CD4-positive, alpha-beta T cell (primary cell): ENCODE results near the gene NPC1L1. TPM values are rescaled to one million over a fixed set of nuclear protein-coding genes. Genes with fewer than 3 reads are reported as not detected.

Experiments used
- ATAC-seq: fragments of 200-7000 bp; cut with Tn5 transposase; one replicate; pipeline ENCODE4 v1.10.0; 2022; ENCODE audit warnings: mild to moderate bottlenecking; ENCODE audit not compliant: poor library complexity
- CTCF ChIA-PET: fragments of 350-600 bp; sonication (Branson Sonifier 250); formaldehyde crosslinking; loops from one replicate; lab custom pipeline; 2021; ENCODE audit warnings: antibody characterized with exemption, inconsistent platforms; lab: Charles Lee
- POLR2A ChIA-PET: fragments of 350-600 bp; sonication (Branson Sonifier 250); formaldehyde crosslinking; loops from one replicate; lab custom pipeline; 2021; ENCODE audit warnings: antibody characterized with exemption, inconsistent platforms; lab: Charles Lee
- DNase-seq, 14 experiments: peaks; one replicate each; pipeline ENCODE4 v3.0.0-alpha.2; 2013 to 2020; ENCODE audit warnings: mixed read lengths in 2 of 14
- H3K27ac ChIP-seq, 2 donors: one replicate each; pipeline versions ENCODE4 v1.5.1 to v1.7.0; 2013; ENCODE audit warnings: low read length in 2 of 2, low read depth in 1 of 2, mild to moderate bottlenecking in 1 of 2
- H3K27me3 ChIP-seq, 2 experiments: 1 replicate in 1 of 2; 2 replicates in 1 of 2; pipeline versions ENCODE4 v1.6.1 to v1.7.0; 2013; ENCODE audit warnings: low read length in 2 of 2, control low read depth in 1 of 2, mild to moderate bottlenecking in 1 of 2, moderate library complexity in 1 of 2; ENCODE audit not compliant: insufficient read depth in 2 of 2, control insufficient read depth in 1 of 2
- H3K36me3 ChIP-seq: one replicate; pipeline ENCODE4 v1.6.1; 2013; ENCODE audit warnings: low read length, control low read depth; ENCODE audit not compliant: insufficient read depth
- H3K4me1 ChIP-seq: one replicate; pipeline ENCODE4 v1.6.1; 2013; ENCODE audit warnings: low read length, control low read depth; ENCODE audit not compliant: insufficient read depth
- H3K4me3 ChIP-seq: one replicate; pipeline ENCODE4 v1.5.1; 2013; ENCODE audit warnings: mild to moderate bottlenecking, low read length, moderate library complexity
- H3K9me3 ChIP-seq, 2 experiments: 1 replicate in 1 of 2; 2 replicates in 1 of 2; pipeline versions ENCODE4 v1.6.1 to v1.7.0; 2013; ENCODE audit warnings: low read length in 2 of 2, mild to moderate bottlenecking in 2 of 2, control low read depth in 1 of 2, moderate library complexity in 1 of 2; ENCODE audit not compliant: control insufficient read depth in 1 of 2, insufficient read depth in 1 of 2
- H3K27ac Mint-ChIP-seq: one replicate; pipeline ENCODE4 v1.8.0; 2020; ENCODE audit warnings: mixed read lengths
- H3K27me3 Mint-ChIP-seq: one replicate; pipeline ENCODE4 v1.8.0; 2021; ENCODE audit warnings: mixed read lengths
- H3K36me3 Mint-ChIP-seq: one replicate; pipeline ENCODE4 v1.8.0; 2021; ENCODE audit warnings: low read depth, mixed read lengths
- H3K4me1 Mint-ChIP-seq: one replicate; pipeline ENCODE4 v1.8.0; 2021; ENCODE audit warnings: low read depth, mixed read lengths
- H3K4me3 Mint-ChIP-seq: one replicate; pipeline ENCODE4 v1.8.0; 2020; ENCODE audit warnings: mild to moderate bottlenecking, mixed read lengths
- H3K9me3 Mint-ChIP-seq: one replicate; pipeline ENCODE4 v1.8.0; 2020; ENCODE audit warnings: mixed read lengths
- intact Hi-C, 2 experiments: fragments of 100-400 bp; cut with DNase I in 1 of 2; cut with micrococcal nuclease in 1 of 2; formaldehyde crosslinking; loops; one replicate each; pipeline versions ENCODE4 v1.15.1 to v1.9.0; 2023 to 2025; cut with DNase I, micrococcal nuclease
- total RNA-seq, 174 experiments: library from RNA in 2 of 174; stranded (reverse) in 2 of 174; gene quantifications; one replicate each; pipeline ENCODE4 v1.2.3 and lab custom pipeline; 2021 to 2026
- TF ChIP-seq, protein P1 (sequence below): fragments of 200-600 bp; IDR thresholded peaks from one replicate; pipeline ENCODE4 v1.8.0; 2022; ENCODE audit warnings: antibody characterized with exemption, mild to moderate bottlenecking

The NPC1L1 gene
- total RNA-seq, 2 experiments from 2014 or later, result 0.08 TPM; not detected in 1

DNA sequence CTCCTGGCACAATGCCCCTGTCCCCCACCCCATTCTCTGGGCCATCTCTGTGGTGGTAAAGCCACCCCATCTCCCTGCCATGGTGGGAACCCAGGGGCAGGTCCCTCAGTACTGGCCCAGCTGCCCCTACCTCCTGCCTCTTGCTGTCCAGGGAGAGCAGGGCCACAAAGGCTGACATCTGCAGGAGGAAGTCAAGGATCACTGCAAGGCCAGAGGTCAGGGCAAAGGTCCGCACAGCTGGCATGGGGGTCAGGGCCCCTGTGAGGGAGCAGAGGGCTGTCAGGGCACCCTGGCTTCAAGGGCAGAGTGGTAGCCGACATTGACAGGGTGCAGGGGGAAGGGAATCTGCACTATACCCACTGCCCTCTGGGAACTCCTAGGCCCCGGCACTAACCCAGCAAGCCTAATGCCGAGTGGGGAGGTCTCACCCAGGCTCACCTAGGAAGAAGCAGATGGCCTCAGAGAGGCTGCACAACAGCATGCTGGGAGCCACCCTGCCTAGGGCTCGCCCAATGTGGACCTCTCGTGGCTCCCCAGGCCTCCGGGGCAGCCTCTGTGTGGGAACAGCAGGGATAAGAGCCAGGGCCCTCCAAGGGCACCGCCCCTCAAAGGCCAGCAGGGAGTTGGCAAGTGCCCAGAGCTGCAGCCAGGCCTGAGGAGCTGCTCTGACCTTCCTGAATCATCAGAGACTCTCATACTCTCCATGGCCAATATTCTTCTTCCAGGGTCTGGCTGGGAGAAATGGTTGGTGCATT is 7.7 kb downstream of the NPC1L1 start:
- intact Hi-C loops, result no loop called here
- no peaks in the 10 kb centered on the region for H3K27me3 Mint-ChIP-seq
- TF ChIP-seq, protein P1, sequence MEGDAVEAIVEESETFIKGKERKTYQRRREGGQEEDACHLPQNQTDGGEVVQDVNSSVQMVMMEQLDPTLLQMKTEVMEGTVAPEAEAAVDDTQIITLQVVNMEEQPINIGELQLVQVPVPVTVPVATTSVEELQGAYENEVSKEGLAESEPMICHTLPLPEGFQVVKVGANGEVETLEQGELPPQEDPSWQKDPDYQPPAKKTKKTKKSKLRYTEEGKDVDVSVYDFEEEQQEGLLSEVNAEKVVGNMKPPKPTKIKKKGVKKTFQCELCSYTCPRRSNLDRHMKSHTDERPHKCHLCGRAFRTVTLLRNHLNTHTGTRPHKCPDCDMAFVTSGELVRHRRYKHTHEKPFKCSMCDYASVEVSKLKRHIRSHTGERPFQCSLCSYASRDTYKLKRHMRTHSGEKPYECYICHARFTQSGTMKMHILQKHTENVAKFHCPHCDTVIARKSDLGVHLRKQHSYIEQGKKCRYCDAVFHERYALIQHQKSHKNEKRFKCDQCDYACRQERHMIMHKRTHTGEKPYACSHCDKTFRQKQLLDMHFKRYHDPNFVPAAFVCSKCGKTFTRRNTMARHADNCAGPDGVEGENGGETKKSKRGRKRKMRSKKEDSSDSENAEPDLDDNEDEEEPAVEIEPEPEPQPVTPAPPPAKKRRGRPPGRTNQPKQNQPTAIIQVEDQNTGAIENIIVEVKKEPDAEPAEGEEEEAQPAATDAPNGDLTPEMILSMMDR, result no peak
- ATAC-seq (no peak), DNase-seq (no peak)
- H3K27ac Mint-ChIP-seq, result no peak overlapping the region
- H3K36me3 ChIP-seq, result no peaks in the 10 kb centered on the region
- CTCF ChIA-PET, result no interaction called here
- no peaks in the 10 kb centered on the region for H3K9me3 Mint-ChIP-seq
- H3K27ac ChIP-seq, result no peak overlapping the region
- H3K4me1 ChIP-seq, result no peaks in the 10 kb centered on the region
- POLR2A ChIA-PET, result no interaction called here
- H3K27me3 ChIP-seq, result no peaks in the 10 kb centered on the region
- H3K4me1 Mint-ChIP-seq, result no peaks in the 10 kb centered on the region
- H3K4me3 ChIP-seq, result no peak overlapping the region
- no peaks in the 10 kb centered on the region for H3K9me3 ChIP-seq
- no peak overlapping the region for H3K4me3 Mint-ChIP-seq
- no peaks in the 10 kb centered on the region for H3K36me3 Mint-ChIP-seq

DNA sequence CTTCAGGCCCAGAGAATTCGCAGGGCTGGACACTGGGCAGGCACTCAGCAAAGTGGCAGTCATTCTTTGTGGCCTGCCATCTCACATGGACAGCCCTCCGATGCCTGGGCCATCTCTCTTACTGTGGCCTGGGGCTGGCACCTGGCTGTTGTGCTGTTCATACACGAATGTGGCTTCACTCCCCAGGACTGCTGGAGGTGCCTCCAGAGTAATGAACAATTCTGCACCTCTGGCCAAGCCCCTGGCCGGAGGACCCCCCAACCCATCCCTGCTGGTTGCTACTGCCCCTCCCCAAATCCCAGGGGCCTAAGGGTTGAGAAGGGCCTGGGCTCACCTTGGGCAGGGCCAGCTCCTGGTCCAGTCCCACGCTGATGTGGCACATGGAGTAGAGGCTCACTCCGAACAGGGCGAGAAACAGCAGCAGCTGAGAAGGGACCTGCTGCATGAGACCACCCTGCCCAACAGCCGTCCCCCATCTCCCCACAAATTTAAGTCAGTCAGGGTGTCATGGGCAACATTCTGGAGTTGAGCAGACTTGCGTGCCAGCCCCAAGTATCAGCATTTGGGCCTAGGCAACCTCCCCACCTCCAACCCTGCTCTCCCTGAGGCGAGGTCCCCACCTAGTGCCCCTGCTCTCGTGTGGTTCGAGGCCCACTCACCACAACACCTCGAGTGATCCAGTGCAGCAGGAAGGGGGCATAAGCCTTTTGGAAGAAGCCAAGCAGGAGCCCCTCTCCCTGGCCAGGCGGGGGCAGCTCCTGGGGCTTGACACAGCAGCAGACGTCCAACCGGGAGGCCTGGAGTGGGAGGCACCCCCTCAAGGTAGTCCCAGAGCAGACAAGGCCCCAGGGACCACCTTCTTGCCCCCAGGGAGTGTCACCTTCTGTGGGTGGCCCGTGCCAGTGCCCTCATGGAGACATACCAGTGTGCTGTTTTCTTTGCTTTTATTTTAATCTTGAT is 9.4 kb downstream of the NPC1L1 start:
- H3K4me1 ChIP-seq, result no peaks in the 10 kb centered on the region
- POLR2A ChIA-PET, result no interaction called here

DNA sequence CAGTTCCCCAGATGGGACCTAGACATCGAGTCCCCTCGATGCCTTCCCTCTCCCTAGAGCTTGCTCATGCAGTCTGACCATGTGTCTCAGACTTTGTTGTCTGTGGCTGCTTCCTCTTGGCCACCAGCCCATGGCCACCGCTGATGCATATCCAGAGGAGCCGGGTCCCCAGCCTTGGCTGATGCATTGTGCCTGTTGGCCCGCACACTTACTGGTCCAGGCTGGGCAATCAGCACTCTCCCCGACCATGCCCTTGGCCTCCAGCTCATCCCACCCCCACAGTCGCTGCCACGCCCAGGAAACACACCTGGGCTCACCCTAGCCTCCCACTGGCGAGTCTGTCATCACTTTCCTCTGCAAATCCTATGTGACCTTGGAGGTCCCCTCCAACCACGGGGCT is 10.1 kb downstream of the NPC1L1 start:
- Histone ChIP-seq H3K9me3 (peaks cover 0 to 13% of the 10 kb centered on the region in 2 experiments), H3K27me3 (no peaks in the 10 kb centered on the region), H3K4me1 (no peaks in the 10 kb centered on the region), H3K4me3 (no peak overlapping the region), H3K36me3 (no peaks in the 10 kb centered on the region), H3K27ac (no peak overlapping the region)
- POLR2A ChIA-PET, result no interaction called here
- TF ChIP-seq, protein P1, result no peak
- CTCF ChIA-PET, result no interaction called here
- no peak overlapping the region for H3K4me3 Mint-ChIP-seq
- H3K36me3 Mint-ChIP-seq, result no peaks in the 10 kb centered on the region
- no peaks in the 10 kb centered on the region for H3K9me3 Mint-ChIP-seq
- DNase-seq, result no peak
- H3K27ac Mint-ChIP-seq, result no peak overlapping the region
- no peaks in the 10 kb centered on the region for H3K4me1 Mint-ChIP-seq
- ATAC-seq, result no peak
- intact Hi-C loops, result no loop called here
- H3K27me3 Mint-ChIP-seq, result no peaks in the 10 kb centered on the region

More for the DNA sequence above, 9.4 kb downstream of the NPC1L1 start:
- Histone ChIP-seq H3K27ac (no peak overlapping the region), H3K36me3 (no peaks in the 10 kb centered on the region), H3K4me3 (no peak overlapping the region), H3K9me3 (peaks cover 0 to 6% of the 10 kb centered on the region in 2 experiments), H3K27me3 (no peaks in the 10 kb centered on the region)
- ATAC-seq (no peak), DNase-seq (no peak)
- no peak overlapping the region for H3K4me3 Mint-ChIP-seq
- CTCF ChIA-PET, result no interaction called here
- TF ChIP-seq, protein P1, result no peak
- intact Hi-C loops, result no loop called here
- no peaks in the 10 kb centered on the region for H3K36me3 Mint-ChIP-seq
- no peaks in the 10 kb centered on the region for H3K4me1 Mint-ChIP-seq
- H3K27me3 Mint-ChIP-seq, result no peaks in the 10 kb centered on the region
- H3K9me3 Mint-ChIP-seq, result no peaks in the 10 kb centered on the region
- no peak overlapping the region for H3K27ac Mint-ChIP-seq
